BLaER1 treated with 17β-estradiol and CSF1 and Interleukin-3, amounts not matched to agents 10 nM and 100 nM (cell line): Measurements from ENCODE around the gene KAZN.

ENCODE experiments used
- H3K27ac ChIP-seq, 11 experiments: shearing (Covaris generic); formaldehyde crosslinking; 2 replicates each; pipeline ENCODE4 v1.8.1; 2022
- H3K27me3 ChIP-seq, 11 experiments: shearing (Covaris generic); formaldehyde crosslinking; 2 replicates each; pipeline ENCODE4 v1.8.1; 2022
- H3K36me3 ChIP-seq, 11 experiments: shearing (Covaris generic); formaldehyde crosslinking; 2 replicates each; pipeline ENCODE4 v1.8.1; 2022
- H3K4me1 ChIP-seq, 10 experiments: shearing (Covaris generic); formaldehyde crosslinking; 2 replicates each; pipeline ENCODE4 v1.8.1; 2022
- H3K4me2 ChIP-seq, 11 experiments: shearing (Covaris generic); formaldehyde crosslinking; 2 replicates each; pipeline ENCODE4 v1.8.1; 2022
- H3K4me3 ChIP-seq, 10 experiments: shearing (Covaris generic); formaldehyde crosslinking; 2 replicates each; pipeline ENCODE4 v1.8.1; 2022
- H3K9ac ChIP-seq, 11 experiments: shearing (Covaris generic); formaldehyde crosslinking; 2 replicates each; pipeline ENCODE4 v1.8.1; 2022
- H3K9me3 ChIP-seq, 11 experiments: shearing (Covaris generic); formaldehyde crosslinking; replicated peaks in 1 of 11; 2 replicates each; pipeline ENCODE4 v1.8.1; 2022
- H4K20me1 ChIP-seq, 11 experiments: shearing (Covaris generic); formaldehyde crosslinking; 2 replicates each; pipeline ENCODE4 v1.8.1; 2022
- Cebpa-rat ChIP-seq, 11 experiments: shearing (Covaris generic); IDR thresholded peaks; 2 replicates each; pipeline ENCODE4 v1.8.1; 2022

KAZN gene

GRCh38 chr1:14605945-14606344 lies 7.5 kb downstream of the KAZN start:
- Histone ChIP-seq H3K9me3 (no peaks in the 10 kb centered on the region), H3K27ac (no peak overlapping the region), H3K36me3 (no peaks in the 10 kb centered on the region), H3K4me3 (no peak overlapping the region), H3K27me3 (peaks cover 6 to 18% (median 11%) of the 10 kb centered on the region in 11 experiments), H3K9ac (no peak overlapping the region), H3K4me2 (no peak overlapping the region), H3K4me1 (no peaks in the 10 kb centered on the region), H4K20me1 (no peaks in the 10 kb centered on the region)
- TF ChIP-seq Cebpa-rat (IDR thresholded peaks at IDR 0.05) = no peak

GRCh38 chr1:14606632-14607031 lies 8.1 kb downstream of the KAZN start:
- Histone ChIP-seq H3K4me1 (peaks cover 0 to 4% (median 0%) of the 10 kb centered on the region in 10 experiments; a peak in 1 of 20 replicates), H3K27me3 (peaks cover 0 to 11% (median 4%) of the 10 kb centered on the region in 11 experiments; a peak in 12 of 22 replicates), H3K9me3 (no peaks in the 10 kb centered on the region), H3K4me2 (no peak overlapping the region), H3K4me3 (no peak overlapping the region), H3K36me3 (no peaks in the 10 kb centered on the region), H3K9ac (no peak overlapping the region), H4K20me1 (no peaks in the 10 kb centered on the region), H3K27ac (no peak overlapping the region)
- no peak for TF ChIP-seq Cebpa-rat (IDR thresholded peaks at IDR 0.05)

- no peak overlapping the region for H3K4me3 ChIP-seq
- no peaks in the 10 kb centered on the region for H3K9me3 ChIP-seq
- no peak overlapping the region for H3K9ac ChIP-seq
- no peaks in the 10 kb centered on the region for H4K20me1 ChIP-seq
- H3K36me3 ChIP-seq = no peaks in the 10 kb centered on the region
- no peak overlapping the region for H3K4me2 ChIP-seq
- no peak for TF ChIP-seq Cebpa-rat (IDR thresholded peaks at IDR 0.05)
- no peak overlapping the region for H3K27ac ChIP-seq
- H3K4me1 ChIP-seq = peaks cover 0 to 4% (median 0%) of the 10 kb centered on the region in 10 experiments; a peak in 1 of 20 replicates
- H3K27me3 ChIP-seq = peaks cover 0 to 4% (median under 1%) of the 10 kb centered on the region in 11 experiments; a peak in 4 of 22 replicates
Observed at GRCh38 chr1:14607295-14607694, 8.8 kb downstream of the KAZN start.

GRCh38 chr1:14608308-14608707 lies 9.8 kb downstream of the KAZN start:
- Histone ChIP-seq H3K4me1 (peaks cover 0 to 4% (median 0%) of the 10 kb centered on the region in 10 experiments; a peak in 1 of 20 replicates), H3K9me3 (no peaks in the 10 kb centered on the region), H3K4me2 (no peak overlapping the region), H3K4me3 (no peak overlapping the region), H3K9ac (no peak overlapping the region), H3K36me3 (no peaks in the 10 kb centered on the region), H3K27me3 (no peaks in the 10 kb centered on the region), H3K27ac (no peak overlapping the region), H4K20me1 (no peaks in the 10 kb centered on the region)
- no peak for TF ChIP-seq Cebpa-rat (IDR thresholded peaks at IDR 0.05)

- H4K20me1 ChIP-seq = no peaks in the 10 kb centered on the region
- peaks cover 0 to 4% (median 0%) of the 10 kb centered on the region in 10 experiments; a peak in 1 of 20 replicates for H3K4me1 ChIP-seq
- no peak overlapping the region for H3K4me2 ChIP-seq
- H3K36me3 ChIP-seq = no peaks in the 10 kb centered on the region
- no peak for TF ChIP-seq Cebpa-rat (IDR thresholded peaks at IDR 0.05)
- no peak overlapping the region for H3K4me3 ChIP-seq
- H3K27me3 ChIP-seq = no peaks in the 10 kb centered on the region
- H3K9ac ChIP-seq = no peak overlapping the region
- no peaks in the 10 kb centered on the region for H3K9me3 ChIP-seq
- no peak overlapping the region for H3K27ac ChIP-seq
Observed at GRCh38 chr1:14610761-14611160, 12.3 kb downstream of the KAZN start.

GRCh38 chr1:14611792-14612191 lies 13.3 kb downstream of the KAZN start:
- peaks cover 0 to 4% (median 0%) of the 10 kb centered on the region in 10 experiments; a peak in 1 of 20 replicates for H3K4me1 ChIP-seq
- H3K9ac ChIP-seq = no peak overlapping the region
- no peaks in the 10 kb centered on the region for H3K27me3 ChIP-seq
- no peak overlapping the region for H3K4me2 ChIP-seq
- H3K9me3 ChIP-seq = no peaks in the 10 kb centered on the region
- no peak overlapping the region for H3K4me3 ChIP-seq
- no peak overlapping the region for H3K27ac ChIP-seq
- no peak for TF ChIP-seq Cebpa-rat (IDR thresholded peaks at IDR 0.05)
- H4K20me1 ChIP-seq = no peaks in the 10 kb centered on the region
- H3K36me3 ChIP-seq = no peaks in the 10 kb centered on the region

- H3K27me3 ChIP-seq = no peaks in the 10 kb centered on the region
- no peaks in the 10 kb centered on the region for H3K36me3 ChIP-seq
- H3K4me1 ChIP-seq = peaks cover 0 to 4% (median 0%) of the 10 kb centered on the region in 10 experiments; a peak in 1 of 20 replicates
- H3K9ac ChIP-seq = no peak overlapping the region
- no peak overlapping the region for H3K4me2 ChIP-seq
- H3K27ac ChIP-seq = no peak overlapping the region
- no peak overlapping the region for H3K4me3 ChIP-seq
- peaks cover 0 to under 1% (median 0%) of the 10 kb centered on the region in 11 experiments; a peak in 1 of 22 replicates for H3K9me3 ChIP-seq
- no peaks in the 10 kb centered on the region for H4K20me1 ChIP-seq
- no peak for TF ChIP-seq Cebpa-rat (IDR thresholded peaks at IDR 0.05)
Observed at GRCh38 chr1:14612256-14612655, 13.8 kb downstream of the KAZN start.

GRCh38 chr1:14613926-14614325 lies 15.4 kb downstream of the KAZN start:
- TF ChIP-seq Cebpa-rat (IDR thresholded peaks at IDR 0.05) = no peak
- H3K4me2 ChIP-seq = no peak overlapping the region
- H3K27ac ChIP-seq = no peak overlapping the region
- H3K36me3 ChIP-seq = no peaks in the 10 kb centered on the region
- H4K20me1 ChIP-seq = no peaks in the 10 kb centered on the region
- peaks cover 8 to 17% (median 13%) of the 10 kb centered on the region in 11 experiments; a peak in 19 of 22 replicates for H3K9me3 ChIP-seq
- H3K27me3 ChIP-seq = no peaks in the 10 kb centered on the region
- peaks cover 0 to 4% (median 0%) of the 10 kb centered on the region in 10 experiments; a peak in 1 of 20 replicates for H3K4me1 ChIP-seq
- H3K4me3 ChIP-seq = no peak overlapping the region
- no peak overlapping the region for H3K9ac ChIP-seq

GRCh38 chr1:14614341-14614740 lies 15.9 kb downstream of the KAZN start:
- Histone ChIP-seq H3K4me2 (no peak overlapping the region), H3K4me1 (peaks cover 0 to 4% (median 0%) of the 10 kb centered on the region in 10 experiments; a peak in 1 of 20 replicates), H3K9me3 (peaks cover 9 to 19% (median 15%) of the 10 kb centered on the region in 11 experiments; a peak in 19 of 22 replicates), H3K36me3 (no peaks in the 10 kb centered on the region), H3K4me3 (no peak overlapping the region), H3K27me3 (no peaks in the 10 kb centered on the region), H3K9ac (no peak overlapping the region), H4K20me1 (no peaks in the 10 kb centered on the region), H3K27ac (no peak overlapping the region)
- TF ChIP-seq Cebpa-rat (IDR thresholded peaks at IDR 0.05) = no peak

- Histone ChIP-seq H3K9me3 (peaks cover 9 to 21% (median 15%) of the 10 kb centered on the region in 11 experiments; a peak in 19 of 22 replicates), H4K20me1 (no peaks in the 10 kb centered on the region), H3K4me2 (no peak overlapping the region), H3K36me3 (no peaks in the 10 kb centered on the region), H3K27ac (no peak overlapping the region), H3K4me1 (peaks cover 0 to 4% (median 0%) of the 10 kb centered on the region in 10 experiments; a peak in 1 of 20 replicates), H3K4me3 (no peak overlapping the region), H3K9ac (no peak overlapping the region), H3K27me3 (no peaks in the 10 kb centered on the region)
- TF ChIP-seq Cebpa-rat (IDR thresholded peaks at IDR 0.05) = no peak; a peak in 1 of 22 replicates
Observed at GRCh38 chr1:14615549-14616218, 17.2 kb downstream of the KAZN start.
